NB4 (cell line): ENCODE measurements around the gene PROM2.

Experiments
- MYC ChIP-seq: IDR thresholded peaks from 2 replicates; pipeline ENCODE4 v1.6.1; 2011; ENCODE audit warnings: low read depth, low read length
- POLR2A ChIP-seq: IDR thresholded peaks from 2 replicates; pipeline ENCODE4 v1.6.1; 2011; ENCODE audit warnings: mild to moderate bottlenecking; ENCODE audit not compliant: insufficient read length; ENCODE audit errors: extremely low read depth
- TF ChIP-seq, protein P1 (sequence below): IDR thresholded peaks from one replicate; pipeline ENCODE4 v1.5.1; 2012; ENCODE audit warnings: low read depth, low read length
- TF ChIP-seq, protein P2 (sequence below): IDR thresholded peaks from 2 replicates; pipeline ENCODE4 v1.6.1; 2011; ENCODE audit warnings: low read depth, low read length

DNA sequence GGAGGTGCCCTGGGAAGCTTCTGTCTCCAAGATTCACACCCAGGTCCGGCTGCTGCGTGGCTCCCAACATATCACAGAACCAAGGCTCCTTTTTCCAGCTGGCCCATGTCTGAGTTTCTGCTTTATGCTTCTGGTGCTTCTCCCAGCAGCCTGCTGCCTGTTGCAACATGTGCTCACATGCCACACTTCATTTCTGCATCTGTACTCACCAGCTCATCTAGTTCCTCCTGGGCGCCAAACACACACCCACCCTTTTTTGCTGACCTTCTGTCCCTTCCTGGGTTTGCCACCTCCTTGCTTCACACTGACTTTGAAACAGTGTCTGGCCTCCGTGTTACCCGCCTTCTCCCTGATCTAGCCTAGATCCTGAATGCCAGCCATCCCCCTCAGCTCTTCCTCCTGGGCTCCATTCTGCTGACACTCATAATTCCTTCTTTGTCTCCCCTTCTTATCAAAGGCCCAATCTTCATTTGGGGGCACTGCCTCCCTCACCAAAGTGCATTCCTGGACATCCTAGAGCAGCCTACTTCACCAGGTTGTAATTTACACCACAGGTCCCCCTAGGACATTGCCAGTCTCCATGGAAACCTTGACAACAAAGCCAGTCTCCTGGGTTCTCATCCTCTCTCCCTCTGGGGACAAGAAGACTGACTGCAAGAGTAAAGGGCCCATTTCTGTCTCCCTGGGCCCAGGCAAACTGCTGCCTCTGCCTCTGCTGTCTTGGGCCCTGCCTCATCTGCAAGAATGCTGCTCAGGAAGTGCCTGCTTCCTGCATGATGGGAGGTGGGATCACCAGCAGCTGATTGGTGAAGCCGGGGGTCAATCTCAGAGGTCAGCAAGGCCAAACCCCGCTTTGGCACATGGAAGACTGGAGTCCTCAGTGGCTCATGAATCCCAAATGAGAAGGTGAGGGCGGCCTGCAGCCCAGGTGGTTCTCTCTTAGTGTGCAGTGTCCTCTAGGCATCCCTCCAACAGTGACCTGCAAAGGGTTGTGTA, 13.9 kb upstream of the PROM2 start:
- TF ChIP-seq MYC (peak; percentile 61), POLR2A (no peak)
- TF ChIP-seq, protein P1, sequence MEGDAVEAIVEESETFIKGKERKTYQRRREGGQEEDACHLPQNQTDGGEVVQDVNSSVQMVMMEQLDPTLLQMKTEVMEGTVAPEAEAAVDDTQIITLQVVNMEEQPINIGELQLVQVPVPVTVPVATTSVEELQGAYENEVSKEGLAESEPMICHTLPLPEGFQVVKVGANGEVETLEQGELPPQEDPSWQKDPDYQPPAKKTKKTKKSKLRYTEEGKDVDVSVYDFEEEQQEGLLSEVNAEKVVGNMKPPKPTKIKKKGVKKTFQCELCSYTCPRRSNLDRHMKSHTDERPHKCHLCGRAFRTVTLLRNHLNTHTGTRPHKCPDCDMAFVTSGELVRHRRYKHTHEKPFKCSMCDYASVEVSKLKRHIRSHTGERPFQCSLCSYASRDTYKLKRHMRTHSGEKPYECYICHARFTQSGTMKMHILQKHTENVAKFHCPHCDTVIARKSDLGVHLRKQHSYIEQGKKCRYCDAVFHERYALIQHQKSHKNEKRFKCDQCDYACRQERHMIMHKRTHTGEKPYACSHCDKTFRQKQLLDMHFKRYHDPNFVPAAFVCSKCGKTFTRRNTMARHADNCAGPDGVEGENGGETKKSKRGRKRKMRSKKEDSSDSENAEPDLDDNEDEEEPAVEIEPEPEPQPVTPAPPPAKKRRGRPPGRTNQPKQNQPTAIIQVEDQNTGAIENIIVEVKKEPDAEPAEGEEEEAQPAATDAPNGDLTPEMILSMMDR: no peak
- TF ChIP-seq, protein P2, sequence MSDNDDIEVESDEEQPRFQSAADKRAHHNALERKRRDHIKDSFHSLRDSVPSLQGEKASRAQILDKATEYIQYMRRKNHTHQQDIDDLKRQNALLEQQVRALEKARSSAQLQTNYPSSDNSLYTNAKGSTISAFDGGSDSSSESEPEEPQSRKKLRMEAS: peak; percentile 78
